Measurements from ENCODE around the gene GABBR2. TPM values are rescaled to one million over a fixed set of nuclear protein-coding genes. Genes with fewer than 3 reads are reported as not detected.

GABBR2 gene
- total RNA-seq, 1 donor = 0.27 TPM

GRCh38 chr9:98721643-98722042, 12.9 kb upstream of the GABBR2 start:
- no peak overlapping the region for H3K4me3 ChIP-seq (ENCODE audit: low read depth, low read length)
- TF ChIP-seq, protein P1, sequence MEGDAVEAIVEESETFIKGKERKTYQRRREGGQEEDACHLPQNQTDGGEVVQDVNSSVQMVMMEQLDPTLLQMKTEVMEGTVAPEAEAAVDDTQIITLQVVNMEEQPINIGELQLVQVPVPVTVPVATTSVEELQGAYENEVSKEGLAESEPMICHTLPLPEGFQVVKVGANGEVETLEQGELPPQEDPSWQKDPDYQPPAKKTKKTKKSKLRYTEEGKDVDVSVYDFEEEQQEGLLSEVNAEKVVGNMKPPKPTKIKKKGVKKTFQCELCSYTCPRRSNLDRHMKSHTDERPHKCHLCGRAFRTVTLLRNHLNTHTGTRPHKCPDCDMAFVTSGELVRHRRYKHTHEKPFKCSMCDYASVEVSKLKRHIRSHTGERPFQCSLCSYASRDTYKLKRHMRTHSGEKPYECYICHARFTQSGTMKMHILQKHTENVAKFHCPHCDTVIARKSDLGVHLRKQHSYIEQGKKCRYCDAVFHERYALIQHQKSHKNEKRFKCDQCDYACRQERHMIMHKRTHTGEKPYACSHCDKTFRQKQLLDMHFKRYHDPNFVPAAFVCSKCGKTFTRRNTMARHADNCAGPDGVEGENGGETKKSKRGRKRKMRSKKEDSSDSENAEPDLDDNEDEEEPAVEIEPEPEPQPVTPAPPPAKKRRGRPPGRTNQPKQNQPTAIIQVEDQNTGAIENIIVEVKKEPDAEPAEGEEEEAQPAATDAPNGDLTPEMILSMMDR (IDR thresholded peaks at IDR 0.05; ENCODE audit: insufficient read depth, low read length) = no peak
- no peak for DNase-seq (ENCODE audit: low read depth)

DNA sequence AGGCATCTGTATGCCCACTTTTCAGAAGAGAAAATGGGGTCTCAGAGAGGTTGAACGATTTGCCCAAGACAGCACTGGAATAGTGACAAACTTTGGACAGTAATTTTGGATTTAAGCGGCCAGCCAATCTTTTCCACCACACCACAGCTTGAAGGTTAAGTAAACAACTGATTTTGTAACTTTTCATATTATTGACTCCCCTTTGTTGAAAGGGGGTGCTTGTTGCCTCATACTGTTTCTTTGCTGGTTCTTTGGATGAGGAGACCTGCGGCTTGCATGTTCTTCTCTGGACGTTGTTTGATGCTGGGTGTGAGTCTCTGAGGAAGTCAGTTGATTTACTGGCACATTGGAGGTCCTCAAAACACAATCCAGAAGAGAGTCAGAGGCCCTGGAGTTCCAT, 11.7 kb upstream of the GABBR2 start:
- DNase-seq (ENCODE audit: low read depth) = no peak
- TF ChIP-seq, protein P1 (IDR thresholded peaks at IDR 0.05; ENCODE audit: insufficient read depth, low read length) = no peak
- no peak overlapping the region for H3K4me3 ChIP-seq (ENCODE audit: low read depth, low read length)

- TF ChIP-seq, protein P1 (IDR thresholded peaks at IDR 0.05; ENCODE audit: insufficient read depth, low read length) = no peak
- no peak overlapping the region for H3K4me3 ChIP-seq (ENCODE audit: low read depth, low read length)
- DNase-seq (ENCODE audit: low read depth) = no peak
Measured at GRCh38 chr9:98719055-98719454, 10.3 kb upstream of the GABBR2 start.

GRCh38 chr9:98714833-98715232, 6.1 kb upstream of the GABBR2 start:
- DNase-seq (ENCODE audit: low read depth) = no peak
- TF ChIP-seq, protein P1 (IDR thresholded peaks at IDR 0.05; ENCODE audit: insufficient read depth, low read length) = no peak
- H3K4me3 ChIP-seq (ENCODE audit: low read depth, low read length) = no peak overlapping the region

- DNase-seq (ENCODE audit: low read depth) = no peak
- TF ChIP-seq, protein P1 (IDR thresholded peaks at IDR 0.05; ENCODE audit: insufficient read depth, low read length) = no peak
- no peak overlapping the region for H3K4me3 ChIP-seq (ENCODE audit: low read depth, low read length)
Measured at GRCh38 chr9:98712987-98713386, 4.3 kb upstream of the GABBR2 start.

DNA sequence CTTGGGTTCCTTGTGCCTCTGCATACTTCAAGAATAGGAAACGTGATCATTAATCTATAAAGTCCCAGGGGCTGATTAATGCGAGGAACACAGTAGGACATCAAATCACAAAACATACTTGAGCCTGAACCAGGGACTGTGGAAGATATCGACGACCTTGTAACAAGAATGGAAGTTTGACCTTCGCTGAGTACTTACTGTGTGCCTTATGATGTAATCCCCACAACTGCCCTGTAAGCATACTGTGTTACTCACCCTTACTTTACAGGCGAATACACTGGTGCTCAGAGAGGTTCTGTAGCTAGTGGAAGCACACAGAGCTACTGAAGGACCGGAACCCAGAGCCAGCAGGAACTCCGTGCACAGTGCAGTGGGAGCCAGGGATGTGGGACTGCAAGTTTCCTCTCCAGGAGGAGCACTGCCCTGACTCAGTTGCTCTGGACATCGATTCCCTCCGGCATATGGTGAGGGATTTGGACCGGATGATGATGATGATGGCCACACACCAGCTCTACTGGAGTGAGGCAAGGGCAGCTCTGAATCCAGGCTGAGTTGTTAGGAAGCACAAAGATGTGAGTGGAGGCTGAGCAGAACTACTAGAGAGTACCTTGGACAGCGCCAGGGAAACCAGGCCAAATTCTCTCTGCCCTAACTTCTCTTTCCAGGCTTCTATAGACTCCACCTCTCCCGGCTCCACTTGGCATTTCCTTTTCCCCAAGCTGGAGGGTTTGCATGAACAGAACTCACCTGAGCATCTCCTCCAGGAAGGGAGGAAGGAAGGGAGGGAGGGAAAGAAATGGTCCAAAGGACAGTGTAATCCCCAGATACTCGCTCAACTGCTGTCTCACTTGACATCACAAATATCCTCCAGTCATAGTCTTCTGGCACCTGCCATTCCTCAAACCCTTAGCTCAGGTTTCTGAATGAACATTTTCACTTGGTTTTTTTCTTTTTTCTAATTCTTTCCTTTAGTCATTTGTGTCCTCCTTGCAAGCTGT, 1.5 kb upstream of the GABBR2 start:
- H3K4me3 ChIP-seq (ENCODE audit: low read depth, low read length) = no peak overlapping the region
- TF ChIP-seq, protein P1 (IDR thresholded peaks at IDR 0.05; ENCODE audit: insufficient read depth, low read length) = no peak
- DNase-seq (ENCODE audit: low read depth) = peak; percentile 78
